HG03066 (cell line): Measurements from ENCODE around the gene ZNF524.

ENCODE experiments used
- ATAC-seq: cut with Tn5 transposase; IDR thresholded peaks from one replicate; pipeline ENCODE4 v1.9.1; 2021; ENCODE audit warnings: low read depth; ENCODE audit not compliant: unreplicated experiment

The ZNF524 gene

DNA sequence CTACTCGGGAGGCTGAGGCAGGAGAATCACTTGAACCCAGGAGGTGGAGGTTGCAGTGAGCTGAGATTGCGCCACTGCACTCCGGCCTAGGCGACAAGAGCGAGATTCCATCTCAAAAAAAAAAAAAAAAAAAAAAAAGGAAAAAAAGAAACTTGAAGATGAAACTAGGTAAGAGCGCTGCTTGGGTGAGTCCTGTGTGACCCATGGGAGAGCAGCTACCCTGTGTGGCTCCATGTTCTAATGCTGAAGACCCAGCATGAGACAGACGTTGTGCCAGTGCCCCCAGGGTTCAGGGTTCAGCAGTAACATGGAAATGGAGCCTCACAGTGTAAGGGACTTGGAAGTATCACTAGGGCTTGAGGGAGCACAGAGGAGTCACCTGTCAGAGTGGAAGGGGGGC lies 18.3 kb downstream of the ZNF524 start:
- ATAC-seq, result no peak

DNA sequence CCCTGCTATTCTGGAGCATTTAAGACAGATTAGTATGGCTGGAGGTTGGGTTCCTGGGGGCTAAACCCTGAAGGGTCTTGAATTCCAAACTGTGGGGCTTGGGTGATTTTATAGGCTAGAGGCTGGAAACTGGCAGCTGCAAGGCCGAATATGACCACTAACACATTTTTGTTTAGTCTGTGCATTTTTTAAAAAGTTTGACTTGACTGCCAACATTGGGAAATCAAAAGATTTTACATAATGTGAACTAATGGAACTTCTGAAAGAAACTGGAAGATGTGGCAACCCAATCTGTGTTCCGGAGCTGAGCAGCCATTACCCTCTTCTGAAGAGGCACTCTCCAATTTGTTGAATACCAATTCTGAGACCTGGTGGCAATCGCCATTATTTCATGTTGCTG lies 19.2 kb downstream of the ZNF524 start:
- no peak for ATAC-seq

DNA sequence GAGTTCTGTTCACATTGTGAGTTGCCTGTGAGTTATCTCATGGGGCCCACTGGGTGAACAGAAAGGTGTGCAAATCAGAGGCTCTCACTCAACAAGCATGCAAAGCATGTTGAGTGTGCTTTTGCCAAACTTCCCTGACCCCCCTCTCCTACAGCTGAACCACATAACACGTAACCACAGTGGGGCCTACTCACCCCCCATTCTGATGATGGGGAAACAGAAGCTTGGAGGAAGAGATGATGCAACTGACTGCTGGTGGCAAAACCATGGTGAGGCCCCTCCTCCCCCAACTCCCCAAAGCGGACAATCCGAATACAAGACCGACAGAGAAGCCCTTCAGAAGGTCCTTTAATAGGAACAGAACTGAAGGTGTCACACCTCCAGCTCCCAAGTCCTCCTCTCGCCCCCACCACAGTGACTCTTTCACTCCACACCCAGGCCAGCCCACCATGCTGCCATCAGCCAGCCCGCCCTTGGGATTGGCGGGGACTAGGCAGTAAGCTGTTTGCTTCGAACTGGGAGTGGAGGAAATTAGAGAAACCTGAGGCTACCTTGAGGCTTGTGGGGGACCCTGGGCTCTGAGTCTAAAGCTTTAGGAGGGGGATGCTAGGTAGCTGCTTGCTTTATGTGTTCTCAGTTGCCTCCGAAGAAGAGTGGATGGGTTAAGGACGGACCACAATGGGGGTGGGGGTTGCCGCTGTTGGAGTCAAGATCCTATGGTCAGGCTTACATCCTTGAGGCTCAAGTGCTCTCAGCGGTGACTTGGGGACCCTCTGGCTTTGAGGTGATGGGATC lies 20.5 kb downstream of the ZNF524 start:
- ATAC-seq, result no peak

DNA sequence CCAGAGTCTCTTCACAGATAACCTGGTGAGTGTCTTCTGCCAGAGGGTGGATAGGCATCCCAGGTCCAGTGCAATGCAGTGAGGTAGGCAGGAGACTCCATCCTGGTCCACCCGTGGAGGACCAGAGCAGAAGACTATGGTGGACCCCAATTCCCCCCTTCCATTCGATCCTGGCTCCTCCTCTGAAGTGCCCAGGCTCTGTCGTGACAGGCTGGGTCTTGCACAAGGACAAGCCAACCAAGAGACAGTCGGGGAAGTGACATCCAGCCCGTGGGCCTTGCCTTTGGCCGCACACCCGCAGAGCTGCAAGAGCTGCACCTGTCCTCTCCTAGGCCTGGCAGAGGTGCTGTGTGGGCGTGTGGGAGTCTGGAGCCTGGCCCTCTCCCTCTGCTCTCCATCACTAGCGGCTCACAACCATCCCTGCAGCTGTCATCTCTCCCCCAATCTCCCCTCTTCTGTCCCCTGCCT lies 21.2 kb downstream of the ZNF524 start:
- ATAC-seq, result no peak

DNA sequence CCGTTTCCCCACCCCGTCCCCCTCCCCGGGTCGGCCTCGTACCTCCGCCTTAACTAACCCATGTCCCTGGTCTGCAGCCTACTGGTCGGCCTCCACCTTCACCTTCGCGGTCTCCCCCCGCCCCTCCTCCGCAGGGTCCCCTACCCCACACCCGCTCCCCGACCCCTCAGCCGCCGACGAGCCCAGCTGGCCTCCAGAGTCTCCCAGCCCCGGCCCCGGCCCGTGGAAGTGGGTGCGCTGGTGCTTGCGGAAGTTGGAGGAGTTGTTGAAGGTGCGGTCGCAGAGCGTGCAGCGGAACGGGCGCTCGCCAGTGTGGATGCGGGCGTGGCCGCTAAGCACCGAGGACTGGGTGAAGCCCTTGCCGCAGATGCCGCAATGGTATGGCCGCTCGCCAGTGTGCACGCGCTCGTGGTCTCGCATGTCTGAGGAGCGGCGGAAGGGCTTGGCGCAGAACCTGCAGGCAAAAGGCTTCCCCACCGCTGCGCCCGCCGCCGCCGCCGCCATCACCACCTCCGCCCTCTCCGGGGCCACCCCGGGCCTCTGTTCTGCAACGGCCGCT lies 21.7 kb downstream of the ZNF524 start:
- no peak for ATAC-seq

DNA sequence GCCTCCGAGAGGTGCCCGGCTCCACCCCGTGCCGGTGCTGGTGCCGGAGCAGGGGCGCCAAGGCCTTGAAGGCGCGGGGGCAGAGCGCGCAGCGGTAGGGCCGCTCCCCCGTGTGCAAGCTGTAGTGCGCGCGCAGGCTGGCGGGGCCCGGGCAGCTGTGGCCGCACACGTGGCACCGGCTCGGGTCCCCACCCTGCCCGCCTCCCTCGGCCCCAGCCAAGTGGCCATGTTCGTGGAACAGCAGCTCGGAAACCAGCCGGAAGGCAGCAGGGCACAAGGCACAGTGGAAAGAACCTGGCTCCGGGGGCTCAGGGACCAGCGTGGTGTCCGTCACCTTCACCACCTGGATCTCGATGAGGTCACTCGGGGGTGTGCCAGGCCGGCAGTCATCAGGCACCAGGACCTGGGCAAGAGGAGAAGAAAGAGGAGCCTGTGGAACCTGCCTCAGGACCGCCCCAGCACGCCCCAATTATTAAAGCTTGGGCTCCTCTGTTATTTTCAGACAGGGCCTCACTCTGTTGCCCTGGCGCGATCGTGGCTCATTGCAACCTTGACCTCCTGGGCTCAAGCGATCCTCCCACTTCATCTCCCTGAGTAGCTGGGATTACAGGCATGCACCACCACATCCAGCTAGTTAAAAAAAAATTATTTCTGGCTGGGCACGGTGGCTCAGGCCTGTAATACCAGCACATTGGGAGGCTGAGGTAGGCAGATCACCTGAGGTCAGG lies 22.3 kb downstream of the ZNF524 start:
- no peak for ATAC-seq

DNA sequence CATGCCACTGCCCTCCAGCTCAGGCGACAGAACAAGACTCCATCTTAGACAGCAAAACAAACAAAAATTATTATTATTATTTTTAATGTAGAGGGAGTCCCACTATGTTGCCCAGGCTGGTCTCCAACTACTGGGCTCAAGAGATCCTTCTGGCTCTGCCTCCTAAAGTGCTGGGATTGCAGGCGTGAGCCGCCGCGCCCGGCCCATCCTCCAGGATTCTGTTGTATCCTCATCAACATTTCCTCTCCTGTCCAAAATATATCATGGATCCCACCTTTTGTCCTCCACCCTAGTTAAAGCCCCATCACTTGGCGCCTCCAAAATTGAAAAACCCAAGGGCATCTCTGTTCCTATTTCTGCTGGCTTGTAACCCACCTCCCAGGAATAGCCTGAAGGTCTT lies 23.0 kb downstream of the ZNF524 start:
- no peak for ATAC-seq

DNA sequence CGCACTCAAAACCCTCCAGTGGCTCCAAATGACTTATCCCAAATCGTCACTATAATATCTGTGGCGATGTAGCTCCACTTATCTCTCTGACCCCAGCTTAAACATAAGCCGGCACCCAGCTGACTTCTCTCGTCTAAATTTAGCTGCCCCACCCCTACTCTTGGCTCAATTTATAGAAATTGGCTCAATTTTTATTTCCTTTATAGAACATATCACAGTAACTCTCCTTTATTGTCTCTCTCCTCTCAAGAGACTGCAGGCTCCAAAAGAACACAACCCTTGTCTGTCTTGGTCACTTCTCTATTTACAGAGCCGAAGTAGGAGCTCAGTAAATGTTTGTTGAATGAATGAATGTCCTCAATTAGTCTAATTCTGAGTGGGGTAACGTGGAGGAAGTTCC lies 23.5 kb downstream of the ZNF524 start:
- ATAC-seq, result no peak

DNA sequence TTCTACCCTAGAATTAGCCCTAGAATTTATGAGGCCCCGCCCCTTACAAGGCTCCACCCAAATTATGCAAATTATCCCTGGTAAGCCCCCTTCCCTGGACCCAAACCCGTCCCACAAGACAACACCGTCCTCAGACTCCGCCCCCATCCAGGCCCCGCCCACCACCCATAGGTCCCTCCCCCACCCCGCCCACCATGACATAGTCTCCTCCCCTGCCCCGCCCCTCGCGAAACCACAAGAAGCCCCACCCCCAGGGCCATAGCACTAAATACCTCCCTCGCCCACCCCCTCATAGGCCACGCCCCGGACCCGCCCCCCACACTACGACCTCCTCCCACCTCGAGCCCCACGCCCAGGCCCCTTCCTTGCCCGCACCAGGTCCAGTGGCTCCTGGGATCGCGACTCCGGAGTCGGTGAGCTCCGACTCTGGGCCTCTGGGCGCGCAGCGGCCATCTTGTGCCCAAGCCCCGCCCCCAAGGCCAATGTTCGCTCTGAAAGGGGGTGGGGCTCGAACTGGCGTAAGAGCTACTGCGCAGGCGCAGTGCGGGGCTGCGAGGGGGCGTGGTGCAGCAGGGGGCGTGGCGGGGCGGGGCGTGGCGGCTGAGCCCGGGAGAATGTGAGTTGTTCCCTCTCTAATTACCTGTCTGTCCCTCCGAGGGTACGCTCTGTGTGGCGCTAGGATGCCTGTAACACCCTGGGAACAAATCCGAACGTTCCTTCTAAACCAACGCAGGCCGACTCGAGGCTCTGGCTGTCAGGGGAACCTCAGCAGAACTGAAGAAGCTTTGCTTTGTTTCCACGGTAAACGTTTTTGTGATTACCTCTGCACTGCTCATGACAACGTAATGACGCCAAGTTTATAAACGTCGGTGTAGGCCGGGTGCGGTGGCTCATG lies 24.3 kb downstream of the ZNF524 start, which contains the start of gene ZNF784:
Gene ZNF784, minus strand, starts transcription at position 458 of the 895 bp plus-strand sequence. Its CDS starts 5 bp downstream, at position 453.
- ATAC-seq, result no peak

DNA sequence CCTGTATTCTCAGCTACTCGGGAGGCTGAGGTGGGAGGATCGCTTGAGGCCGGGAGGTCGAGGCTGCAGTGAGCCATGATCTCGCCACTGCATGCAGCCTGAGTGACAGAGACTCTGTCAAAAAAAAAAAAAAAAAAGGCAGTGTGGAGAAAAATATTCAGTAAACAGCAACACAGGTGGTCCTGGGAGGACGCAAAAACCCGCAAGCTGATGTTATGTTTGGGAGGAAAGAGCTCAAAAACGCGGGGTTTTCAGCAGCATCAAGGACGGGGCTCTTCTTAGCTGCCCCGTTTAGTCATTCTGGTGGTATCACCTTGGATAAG lies 24.9 kb downstream of the ZNF524 start:
- ATAC-seq, result no peak

DNA sequence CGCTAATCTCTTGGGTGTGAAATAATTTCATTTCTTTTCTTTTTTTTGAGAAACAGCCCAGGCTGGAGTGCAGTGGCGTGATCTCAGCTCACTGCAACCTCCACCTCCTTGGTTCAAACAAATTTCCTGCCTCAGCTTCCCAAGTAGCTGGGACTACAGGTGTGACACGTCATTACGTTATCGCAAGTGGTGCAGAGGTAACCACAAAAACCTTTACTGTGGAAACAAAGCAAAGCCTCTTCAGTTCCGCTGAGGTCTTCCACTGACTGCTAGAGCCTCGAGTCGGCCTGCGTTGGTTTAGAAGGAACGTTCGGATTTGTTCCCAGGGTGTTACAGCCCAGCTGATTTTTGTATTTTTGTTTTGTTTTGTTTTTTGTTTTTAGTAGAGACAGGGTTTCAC lies 26.3 kb downstream of the ZNF524 start:
- no peak for ATAC-seq

DNA sequence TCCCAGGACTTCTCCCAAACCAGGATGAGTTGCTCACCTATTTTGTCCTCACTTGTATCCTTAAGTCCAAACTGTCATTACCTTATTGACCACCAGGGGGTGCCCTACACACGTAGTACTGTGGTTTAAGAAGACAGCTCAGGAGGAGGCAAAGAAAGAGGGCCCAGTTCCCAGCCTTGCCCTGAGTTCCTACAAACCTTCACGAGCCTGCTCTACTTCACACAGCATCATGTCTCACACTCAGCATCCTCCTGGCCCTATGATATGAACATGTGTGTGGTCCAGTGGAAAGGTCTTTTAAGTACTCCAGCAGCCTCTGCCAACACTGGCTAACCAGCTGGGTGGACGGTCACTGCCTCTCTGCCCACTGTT lies 32.4 kb downstream of the ZNF524 start:
- no peak for ATAC-seq

DNA sequence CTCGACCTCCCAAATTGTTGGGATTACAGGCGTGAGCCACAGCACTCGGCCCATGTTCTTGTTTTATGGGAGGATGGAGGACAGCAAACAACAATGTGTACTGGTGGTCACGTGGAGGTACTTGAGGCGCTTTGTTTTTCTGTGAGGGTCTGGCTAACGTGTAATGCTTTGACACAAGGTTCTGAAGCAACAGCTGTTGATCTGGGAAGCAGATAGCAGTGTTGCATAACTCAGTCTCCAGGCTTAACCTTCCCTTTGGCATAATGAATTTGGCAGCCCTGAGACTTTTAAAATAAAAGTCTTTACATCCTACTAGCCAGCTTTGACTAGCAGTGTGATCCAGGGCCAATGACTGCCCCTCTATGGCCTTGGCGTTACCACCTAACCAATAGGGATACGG lies 33.8 kb downstream of the ZNF524 start:
- no peak for ATAC-seq

DNA sequence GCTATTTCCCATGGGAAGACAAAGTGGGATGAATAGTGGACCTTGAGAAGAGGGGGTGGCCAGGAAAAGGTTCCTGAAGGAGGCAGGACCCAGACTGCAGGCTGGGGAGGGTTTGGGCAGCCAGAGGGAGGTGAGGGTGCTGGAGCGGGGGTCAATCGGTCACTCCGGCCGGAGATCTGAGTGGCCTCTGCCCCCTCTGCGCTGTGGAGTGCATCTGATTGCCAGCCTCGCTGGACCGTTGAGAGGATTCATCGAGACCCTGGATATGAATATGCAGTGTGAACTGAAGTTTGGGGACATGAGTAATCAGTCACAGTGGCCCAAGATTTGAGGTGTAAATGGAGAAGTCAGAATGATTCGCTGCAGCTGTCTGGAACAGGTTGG lies 35.2 kb downstream of the ZNF524 start:
- no peak for ATAC-seq

DNA sequence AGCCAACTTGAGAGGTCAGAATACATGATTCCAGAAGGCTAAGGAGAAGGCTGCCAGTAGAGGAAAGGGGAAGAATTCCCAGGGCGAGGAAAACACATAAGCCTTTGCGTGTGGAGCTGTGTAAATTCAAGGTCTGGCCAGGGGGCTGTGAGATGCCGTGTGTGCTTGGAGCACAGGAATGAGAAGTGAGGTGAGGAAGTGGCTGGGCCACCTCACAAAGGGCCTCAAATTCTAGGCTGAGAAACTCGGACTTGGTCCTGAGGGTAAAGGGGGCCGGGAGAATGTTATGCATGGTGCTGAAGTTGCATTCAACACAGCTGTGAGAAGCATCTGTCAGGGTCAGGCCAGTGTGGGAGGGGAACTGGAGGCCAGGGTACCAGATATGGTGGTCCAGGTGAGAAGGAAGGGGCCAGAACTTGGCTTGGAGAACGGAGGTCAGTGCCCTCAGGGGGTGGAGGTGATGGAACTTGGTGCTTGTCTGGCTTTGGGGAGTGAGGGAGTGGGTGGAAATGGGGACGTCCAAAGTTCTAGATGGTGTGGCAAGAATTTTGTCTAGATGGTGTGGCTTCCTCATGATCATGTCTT lies 35.9 kb downstream of the ZNF524 start:
- no peak for ATAC-seq

DNA sequence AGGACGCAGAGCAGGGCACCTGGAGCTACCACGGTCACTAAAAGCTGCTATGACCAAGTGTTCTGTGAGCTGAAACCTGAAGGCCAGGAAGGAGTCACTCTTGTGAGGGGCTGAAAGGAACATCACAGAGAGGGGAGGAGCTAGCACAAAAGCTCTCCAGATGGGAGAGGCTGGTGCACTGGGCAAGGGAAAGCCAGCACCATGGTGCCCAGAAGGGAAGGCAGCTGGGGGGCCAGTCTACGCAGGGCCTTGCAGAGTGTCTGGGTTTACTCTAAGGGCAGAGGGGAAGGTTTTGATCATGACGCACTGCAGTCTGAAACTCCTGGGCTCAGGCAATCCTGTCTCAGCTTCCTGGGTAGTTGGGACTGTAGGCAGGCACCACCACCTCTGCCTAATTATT lies 36.6 kb downstream of the ZNF524 start:
- ATAC-seq, result no peak

DNA sequence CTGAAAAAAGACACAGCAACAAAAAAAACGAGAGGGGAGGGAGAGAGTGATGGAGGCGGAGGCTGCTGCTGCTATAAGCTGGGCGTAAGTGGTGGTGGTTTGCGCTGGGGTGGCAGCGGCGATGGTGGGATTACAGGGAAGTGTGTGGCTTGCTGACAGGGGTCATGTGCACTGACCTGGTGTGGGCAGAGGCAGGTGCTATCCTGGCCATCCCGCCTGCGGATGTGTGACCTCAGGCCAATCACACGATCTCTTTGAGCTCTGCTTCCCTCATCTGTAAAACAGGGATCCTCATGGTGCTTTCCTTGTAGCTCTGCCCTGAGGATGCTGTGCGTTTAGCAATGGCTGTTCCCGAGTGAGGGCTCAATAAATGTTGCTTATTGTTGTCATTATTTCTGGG lies 37.4 kb downstream of the ZNF524 start:
- ATAC-seq, result no peak

DNA sequence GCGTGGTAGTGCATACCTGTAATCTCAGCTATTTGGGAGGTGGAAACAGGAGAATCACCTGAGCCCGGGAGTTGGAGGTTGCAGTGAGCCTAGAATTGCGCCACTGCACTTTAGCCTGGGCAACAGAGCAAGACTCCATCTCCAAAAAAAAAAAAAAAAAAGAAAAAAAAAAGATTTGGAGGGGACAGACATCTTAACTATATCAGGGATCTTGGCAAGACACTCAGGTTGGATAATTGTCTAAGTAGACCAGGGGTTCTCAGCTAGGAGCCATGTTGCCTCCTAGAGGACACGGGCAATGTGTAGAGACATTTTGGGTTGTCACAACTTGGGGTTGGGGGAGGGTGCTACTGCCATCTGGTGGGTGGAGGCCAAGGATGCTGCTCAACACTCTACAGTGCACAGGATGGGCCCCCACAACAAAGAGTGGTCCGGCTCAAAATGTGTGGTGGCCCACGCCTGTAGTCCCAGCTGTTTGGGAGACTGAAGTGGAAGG lies 38.8 kb downstream of the ZNF524 start:
- no peak for ATAC-seq

DNA sequence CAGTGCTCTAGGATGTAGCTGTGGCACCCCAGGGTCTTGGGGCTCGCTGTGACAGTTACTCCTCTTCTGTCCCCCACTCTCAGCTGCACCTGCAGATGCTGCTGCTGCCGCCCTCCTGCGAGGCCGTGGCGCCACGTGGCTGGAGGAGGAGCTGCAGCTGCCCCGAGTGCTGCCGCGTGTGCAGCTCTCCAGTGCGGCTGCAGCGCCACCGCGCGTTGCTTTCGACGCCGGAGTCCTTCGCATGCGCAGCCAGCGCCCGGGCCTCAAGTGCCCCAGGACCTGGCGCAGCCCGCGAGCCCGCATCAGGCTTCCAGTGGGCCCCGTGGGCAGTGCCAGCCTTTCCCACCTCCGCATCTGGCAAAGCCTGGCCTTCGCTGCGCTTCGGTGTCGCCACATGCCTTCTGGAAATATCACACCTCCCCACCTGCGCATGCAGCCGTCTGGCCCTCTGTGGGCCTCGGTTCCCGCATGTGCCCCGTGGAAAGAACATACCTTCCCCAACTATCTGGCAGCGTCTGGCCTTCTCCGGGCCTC lies 40.0 kb downstream of the ZNF524 start:
- no peak for ATAC-seq
